ENCODE data around the gene PPIL1.

GRCh38 chr6:36847152-36847551 is 27.5 kb downstream of the PPIL1 start:
- TF ChIP-seq CTCF (IDR thresholded peaks at IDR 0.05): no peak
- TF ChIP-seq POLR2A (IDR thresholded peaks at IDR 0.05): no peak
